T-helper 1 cell treated with Interleukin-12 subunit alpha and Interleukin-12 subunit beta and Interleukin-4 antibody, amounts not matched to agents 30 ng/mL and 1 ng/mL, for 36 hours (primary cell): ENCODE measurements around the gene PODXL2. TPM values are rescaled to one million over a fixed set of nuclear protein-coding genes. Genes with fewer than 3 reads are reported as not detected.
"Not testable (repeated sequence)": the region's sequence is repeated elsewhere in the genome, so short reads cannot be mapped to it uniquely, and the experiment has no call there.

Source experiments
- intact Hi-C: fragments of 100-400 bp; cut with micrococcal nuclease; formaldehyde crosslinking; loops from one replicate; pipeline ENCODE4 v1.15.1; 2024
- total RNA-seq: library from RNA; stranded (reverse); gene quantifications from 2 replicates; pipeline ENCODE4 v1.2.3, GENCODE V29; 2022

The PODXL2 gene
- total RNA-seq, 1 donor from 2014 or later, result 3.8 TPM

DNA sequence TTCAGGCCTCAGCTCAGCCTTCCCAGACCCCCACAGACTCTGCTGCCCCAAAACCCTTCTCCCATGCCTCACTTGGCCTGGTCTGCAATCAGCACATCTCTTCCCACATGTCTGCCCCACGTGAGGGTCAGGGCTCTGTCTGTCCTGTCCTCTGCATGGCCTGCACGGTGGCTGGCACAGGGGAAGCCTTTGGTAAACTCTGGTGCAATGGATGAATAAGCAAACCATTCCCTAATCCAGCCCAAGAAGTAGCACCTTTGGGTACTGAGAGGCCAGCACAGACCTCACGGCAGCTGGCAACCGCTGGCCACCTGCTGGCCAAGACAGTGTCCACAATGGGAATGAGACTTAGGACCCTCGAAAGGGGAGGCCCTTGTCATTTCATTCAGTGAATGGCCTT lies 71.4 kb downstream of the PODXL2 start:
- intact Hi-C loops, result no loop called here

DNA sequence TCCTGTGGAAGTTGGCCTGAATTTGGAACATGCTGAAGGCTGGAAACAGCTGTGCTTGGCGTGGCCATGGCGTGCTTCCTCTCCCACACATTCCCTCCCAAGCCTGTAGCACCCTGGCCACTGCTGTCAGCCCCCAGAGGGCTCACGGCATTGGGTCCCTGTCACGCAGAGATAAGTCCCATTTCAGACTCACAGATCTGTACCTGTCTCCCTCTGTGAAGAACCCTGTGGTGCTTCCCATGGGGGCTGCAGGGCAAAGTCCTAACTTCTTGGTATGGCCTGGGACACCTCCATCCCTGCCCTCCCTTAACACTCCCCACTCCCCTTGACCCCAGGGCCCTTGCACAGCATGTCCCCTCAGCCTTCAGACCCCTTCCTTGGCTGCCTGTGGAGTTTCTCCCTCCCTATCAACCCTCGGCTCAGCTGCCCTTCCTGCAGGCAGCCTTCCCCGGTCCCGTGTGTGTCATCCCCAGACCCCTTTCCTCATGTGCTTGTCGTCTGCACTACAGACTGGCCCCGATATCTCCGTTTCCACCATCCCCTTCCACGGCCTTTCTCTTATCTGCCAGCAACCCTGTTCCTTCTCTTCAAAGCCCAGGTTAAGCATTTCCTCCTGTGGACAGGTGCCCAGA lies 72.4 kb downstream of the PODXL2 start:
- intact Hi-C loops, result no loop called here

- intact Hi-C loops, result no loop called here
These were observed 73.2 kb downstream of the PODXL2 start for GRCh38 chr3:127702151-127702578.

DNA sequence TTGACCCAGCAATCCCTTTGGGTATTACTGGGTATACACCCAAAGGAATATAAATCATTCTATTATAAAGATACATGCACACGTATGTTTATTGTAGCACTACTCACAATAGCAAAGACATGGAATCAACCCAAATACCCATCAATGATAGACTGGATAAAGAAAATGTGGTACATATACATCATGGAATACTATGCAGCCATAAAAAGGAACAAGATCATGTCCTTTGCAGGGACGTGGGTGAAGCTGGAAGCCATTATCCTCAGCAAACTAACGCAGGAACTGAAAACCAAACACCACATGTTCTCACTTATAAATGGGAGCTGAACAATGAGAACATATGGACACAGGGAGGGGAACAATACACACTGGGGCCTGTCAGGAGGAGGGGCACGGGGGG lies 75.9 kb downstream of the PODXL2 start:
- intact Hi-C loops, result not testable (repeated sequence)

DNA sequence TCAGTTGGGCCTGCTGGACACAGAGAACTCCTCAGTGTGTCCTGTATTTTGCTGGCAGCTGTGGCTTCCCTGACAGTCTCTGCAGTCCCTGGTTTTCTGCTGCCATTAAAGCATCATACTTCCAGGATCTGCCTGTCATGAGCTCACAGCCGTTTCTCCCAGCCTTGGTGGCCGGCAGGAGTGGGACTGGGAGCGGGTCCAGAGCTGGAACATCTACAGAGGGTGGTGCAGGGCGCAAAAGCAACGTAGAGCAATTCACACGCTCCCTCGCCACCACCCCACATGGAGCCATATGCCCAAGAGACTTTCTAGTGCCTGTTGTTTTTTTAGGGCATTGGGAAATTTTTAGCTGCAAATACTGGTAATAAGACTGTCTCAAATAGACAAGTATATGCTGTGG lies 77.3 kb downstream of the PODXL2 start:
- intact Hi-C loops, result no loop called here

DNA sequence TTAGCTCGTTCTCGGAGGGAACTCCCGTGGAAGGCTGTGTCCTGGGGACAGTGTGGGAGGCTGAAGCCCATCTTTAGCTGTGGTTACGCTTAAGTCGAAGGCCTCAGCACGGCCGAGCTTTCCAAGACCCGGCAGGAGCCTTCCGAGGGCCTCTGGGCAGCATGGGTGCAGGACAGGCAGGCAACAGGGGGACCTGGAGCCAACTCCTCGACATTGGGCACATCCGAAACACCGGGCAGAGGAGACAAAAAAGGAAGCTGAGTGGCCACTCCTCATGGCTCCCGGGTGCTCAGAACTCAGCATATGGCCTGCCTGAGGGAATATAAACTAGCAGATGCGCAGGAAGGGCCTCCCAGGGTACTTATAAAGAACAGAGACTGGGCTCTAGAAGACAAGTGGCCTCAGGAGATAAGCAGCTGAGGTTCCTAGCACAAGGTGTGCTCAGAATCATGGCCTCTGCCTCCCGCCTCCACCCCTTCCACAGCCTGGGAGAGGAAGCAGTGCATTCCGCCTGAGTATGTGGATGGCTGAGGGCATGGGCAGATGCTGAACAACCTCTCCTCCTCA lies 77.9 kb downstream of the PODXL2 start:
- intact Hi-C loops, result no loop called here

- intact Hi-C loops, result no loop called here
These were observed 78.9 kb downstream of the PODXL2 start for GRCh38 chr3:127707851-127708411.

GRCh38 chr3:127708837-127709236 lies 79.9 kb downstream of the PODXL2 start:
- intact Hi-C loops, result no loop called here

DNA sequence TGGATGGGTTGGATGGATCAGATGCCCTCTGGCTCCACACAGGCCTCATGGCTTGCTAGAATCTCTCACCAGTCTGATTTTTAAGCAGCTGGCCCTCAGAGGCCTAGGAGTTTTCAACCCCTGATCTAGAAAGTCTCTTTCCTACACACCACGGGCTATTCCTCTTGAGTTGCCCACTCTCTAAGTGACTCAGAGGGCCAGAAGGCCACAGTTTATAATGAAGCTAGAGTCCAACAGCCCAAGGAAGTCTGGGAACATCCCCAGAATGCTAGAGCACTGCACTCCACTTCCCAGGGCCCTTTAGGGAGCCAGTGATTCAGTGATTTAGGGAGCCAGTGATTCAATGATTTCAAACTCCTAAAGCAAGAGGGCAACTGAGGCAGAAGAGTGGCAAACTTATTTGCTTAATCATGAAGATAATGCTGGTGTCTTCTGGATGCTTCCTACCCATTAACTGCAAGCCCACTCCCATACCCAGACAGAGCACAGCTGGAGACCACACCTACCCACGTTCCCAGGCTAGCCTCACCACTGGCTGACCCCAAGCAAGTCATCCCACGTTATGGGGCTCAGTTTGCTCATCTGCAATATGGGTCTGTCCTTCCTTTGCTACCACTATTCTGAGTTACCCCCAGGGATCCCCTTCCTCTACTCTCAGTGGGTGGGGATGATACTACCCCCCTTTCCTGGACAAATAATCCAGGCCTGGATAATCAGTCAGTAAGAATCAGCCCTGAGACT lies 80.5 kb downstream of the PODXL2 start:
- intact Hi-C loops, result no loop called here

DNA sequence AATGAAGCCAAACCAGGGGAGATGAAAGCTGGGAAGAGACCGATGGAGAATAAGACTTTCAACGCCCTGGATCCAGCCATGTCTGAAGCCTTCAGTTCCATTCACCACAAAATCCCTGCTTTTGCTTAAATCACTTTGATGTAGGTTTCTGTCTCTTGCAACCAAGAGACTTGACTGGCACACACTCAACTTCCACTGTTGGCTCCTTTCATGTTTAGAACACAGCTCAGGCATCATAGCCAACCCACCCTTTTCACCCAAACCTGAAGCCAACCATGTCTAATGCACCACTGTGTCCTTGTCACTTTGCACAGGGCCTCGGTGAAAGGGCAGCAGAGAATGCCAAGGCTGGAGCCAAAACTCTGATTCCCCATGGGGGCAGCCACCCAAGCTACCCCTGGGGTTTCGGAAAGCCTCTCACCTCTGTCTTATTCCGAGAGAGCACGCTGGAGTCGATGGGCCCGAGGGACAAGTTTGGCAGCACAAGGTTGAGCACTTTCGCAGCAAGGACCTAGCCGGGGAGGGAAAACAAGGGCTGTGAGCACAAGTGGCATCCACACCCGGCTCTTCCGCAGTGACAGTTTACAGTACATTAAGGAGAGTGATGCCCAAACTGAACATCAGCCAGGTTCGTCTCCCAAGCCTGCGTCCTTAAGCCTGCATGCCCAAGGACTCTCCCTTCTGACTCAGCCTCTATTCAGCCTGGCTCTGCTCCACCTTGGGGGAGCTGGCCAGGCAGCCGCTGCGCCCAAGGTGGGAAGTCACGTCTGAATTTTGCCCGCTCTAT lies 81.4 kb downstream of the PODXL2 start:
- intact Hi-C loops, result no loop called here

DNA sequence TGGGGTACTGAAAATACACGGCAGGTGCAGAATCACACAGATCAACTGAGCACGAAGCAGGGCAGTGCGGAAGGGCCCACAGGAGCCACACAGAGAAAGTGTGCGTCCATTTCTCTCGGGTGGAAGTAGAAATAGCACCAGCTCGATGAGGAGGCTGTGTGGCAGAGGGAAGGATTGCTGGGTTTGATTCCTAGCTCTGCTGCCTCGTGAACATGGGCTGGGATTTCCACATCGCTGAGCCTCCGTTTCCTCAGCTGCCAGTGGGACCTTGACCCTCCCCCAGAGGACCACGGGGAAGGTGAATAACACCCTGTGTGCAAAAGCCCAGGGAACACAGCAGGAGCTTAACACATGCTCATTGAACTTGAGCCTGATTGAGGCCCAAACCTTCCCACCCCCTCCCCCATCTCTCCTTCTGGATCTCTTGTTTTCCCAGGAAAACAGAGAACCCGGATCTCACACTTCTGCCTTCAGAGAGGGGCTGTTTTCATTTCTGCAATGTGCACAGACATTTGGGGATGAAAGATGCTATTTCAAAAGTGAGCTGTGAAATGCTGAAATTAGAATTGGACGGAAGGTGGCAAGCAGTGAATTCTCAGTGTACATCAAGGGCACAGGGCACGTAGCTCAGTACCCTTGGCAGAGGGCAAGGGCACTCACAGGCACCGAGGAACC lies 82.2 kb downstream of the PODXL2 start:
- intact Hi-C loops, result no loop called here

GRCh38 chr3:127711896-127712295 lies 82.9 kb downstream of the PODXL2 start:
- intact Hi-C loops, result no loop called here

- intact Hi-C loops, result no loop called here
These were observed 83.5 kb downstream of the PODXL2 start for GRCh38 chr3:127712461-127712860.

DNA sequence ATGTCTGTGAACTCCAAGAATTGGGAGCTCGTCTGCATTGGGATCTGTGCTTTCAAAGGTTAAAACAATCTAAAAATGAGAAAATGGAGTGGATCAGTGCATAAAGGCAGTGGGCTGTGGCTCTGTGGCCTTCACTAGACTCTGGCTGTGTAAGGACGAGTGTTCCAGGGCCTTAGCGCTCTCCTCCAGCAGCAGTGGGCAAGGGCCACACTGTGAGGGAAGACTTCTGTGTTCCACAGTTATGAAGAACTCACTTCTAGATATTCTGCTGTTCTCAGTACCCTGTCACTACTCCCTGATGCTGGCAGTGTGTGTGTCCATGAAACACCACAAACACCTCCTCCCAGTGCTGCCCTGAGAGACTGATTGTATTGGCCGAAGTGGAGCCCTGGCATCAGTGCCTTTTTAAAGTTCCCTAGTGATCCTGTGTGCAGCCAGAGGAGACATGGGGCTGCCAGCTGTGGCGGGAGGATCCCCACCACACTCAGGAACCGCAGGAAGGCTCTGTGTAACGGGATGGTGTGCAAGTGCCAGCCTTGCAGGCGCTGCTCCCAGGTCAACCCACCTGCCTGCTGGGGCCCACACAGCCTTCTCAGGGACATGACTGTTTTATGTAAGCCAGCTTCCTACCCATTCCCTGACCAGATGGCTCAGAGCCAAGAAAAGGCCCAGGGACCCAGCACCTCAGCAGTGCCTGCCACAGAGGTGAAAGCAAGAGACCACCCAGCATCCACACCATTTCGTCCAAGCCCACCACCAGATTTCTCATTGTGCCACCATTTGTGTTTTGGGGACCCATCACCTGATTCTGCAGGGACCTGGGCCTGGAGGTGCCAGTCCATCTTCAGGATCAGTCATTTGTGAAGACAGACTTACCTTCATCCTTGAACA lies 84.1 kb downstream of the PODXL2 start:
- intact Hi-C loops, result no loop called here

DNA sequence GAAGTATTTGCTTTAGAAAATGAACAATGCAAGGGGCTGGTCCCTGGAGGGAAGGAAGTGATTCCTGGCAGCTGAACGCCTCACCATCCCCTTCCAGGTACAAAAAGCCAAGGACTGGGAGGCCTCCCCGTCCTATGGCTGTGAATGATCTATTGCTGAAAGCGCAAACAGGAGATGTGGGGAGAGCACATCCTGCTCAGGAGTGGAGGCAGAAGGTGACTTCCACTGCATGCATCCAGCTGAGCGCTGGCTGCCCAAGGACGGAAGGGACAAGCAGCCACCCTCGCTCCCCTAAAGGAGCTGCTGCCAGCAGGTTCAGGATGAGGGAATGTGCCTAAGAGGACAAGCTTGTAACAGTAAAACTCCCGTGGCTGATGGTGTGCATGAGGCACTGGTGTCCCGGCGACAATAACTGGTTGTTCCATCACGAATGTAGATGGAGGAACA lies 85.2 kb downstream of the PODXL2 start:
- intact Hi-C loops, result no loop called here

GRCh38 chr3:127714866-127715265 lies 85.9 kb downstream of the PODXL2 start:
- intact Hi-C loops, result no loop called here

DNA sequence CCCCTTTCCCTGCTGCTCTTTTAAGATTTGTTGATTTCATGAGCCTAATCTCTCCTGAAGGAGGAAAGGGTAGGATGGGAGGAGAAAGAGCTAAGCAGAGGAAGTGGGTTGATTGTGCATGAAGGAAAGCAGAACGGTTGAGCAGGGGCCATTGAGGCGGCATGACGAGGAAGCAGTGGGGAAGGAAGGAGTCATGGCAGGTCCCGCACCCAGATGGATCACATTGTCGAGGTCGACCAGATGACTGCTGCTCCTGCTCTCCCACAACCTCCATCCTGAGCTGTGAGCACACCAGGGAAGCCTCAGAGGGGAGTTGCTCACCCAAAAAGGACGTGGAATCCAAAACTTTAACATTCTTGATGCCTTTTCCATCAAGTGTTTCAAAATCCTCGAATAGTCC lies 86.5 kb downstream of the PODXL2 start:
- intact Hi-C loops, result no loop called here

DNA sequence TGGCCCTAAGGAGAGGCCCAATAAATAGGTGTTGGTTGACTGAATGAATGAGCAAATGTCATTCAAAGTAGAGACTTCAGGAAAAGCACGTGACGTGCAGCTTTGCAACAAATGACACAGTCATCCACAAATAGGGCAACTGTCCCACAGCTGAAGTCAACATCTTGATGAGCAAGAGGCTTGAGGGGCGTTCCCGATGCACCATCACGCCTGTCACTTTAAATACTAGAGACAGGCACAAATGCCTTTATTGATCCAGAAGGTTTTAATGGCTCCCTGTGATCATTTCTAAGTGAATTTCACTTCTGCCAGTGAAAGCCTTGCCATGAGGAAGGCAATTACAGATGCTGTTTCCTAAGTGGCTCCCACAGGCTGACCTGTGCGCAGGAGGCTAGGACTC lies 87.4 kb downstream of the PODXL2 start:
- intact Hi-C loops, result no loop called here

DNA sequence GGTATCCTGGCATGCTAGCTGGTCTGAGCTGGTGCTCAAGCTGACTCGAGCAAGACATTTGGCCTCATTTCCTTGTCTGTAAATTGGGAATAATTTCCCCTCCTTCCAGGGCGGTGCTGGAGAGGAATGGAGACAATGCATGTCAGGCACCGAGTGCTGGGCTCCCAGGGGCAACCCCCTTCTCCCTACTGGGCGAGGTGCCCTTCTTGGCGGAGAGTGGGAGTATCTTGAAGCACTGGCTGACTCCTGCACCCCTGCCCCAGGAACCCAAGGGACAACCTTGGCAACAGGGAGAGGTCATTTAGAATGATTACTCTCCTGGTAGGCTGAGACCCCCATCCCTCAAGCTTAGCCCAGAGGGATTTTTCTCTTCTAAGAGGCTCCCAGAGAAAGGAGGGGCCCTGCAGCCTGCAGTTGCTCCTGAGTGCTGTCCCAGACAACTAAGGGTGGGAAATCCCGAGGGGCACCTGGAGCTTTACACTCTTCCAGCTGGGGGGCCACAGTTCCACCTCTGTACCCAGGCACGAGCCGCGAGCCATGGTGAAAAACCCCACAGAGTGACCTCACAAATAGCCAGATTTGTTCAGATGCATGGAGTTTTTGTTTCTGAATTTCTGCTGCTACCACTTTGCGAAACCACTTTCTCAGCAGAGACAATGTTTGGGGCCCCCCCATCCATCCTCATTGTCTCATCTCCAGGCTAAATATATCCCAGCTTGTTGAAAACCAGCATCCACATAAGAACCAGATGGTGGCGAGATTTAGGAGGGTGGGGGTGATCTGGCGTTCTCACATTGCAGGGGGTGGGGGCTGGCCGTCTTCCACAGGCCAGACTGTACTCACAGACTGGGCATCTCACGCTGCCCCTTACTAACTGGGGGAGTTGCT lies 88.6 kb downstream of the PODXL2 start:
- intact Hi-C loops, result no loop called here
